SK-N-SH treated with all-trans-retinoic acid at 6 μM for 48 hours (cell line): Measurements from ENCODE around the gene PID1.
A peak's percentile ranks its signal among the peaks of the same experiment; 100 is the strongest.

Source experiments
- ATAC-seq: fragments of 200-7000 bp; cut with Tn5 transposase; 3 replicates; pipeline ENCODE4 v1.9.1; 2020; ENCODE audit warnings: mild to moderate bottlenecking, moderate library complexity
- ARNTL ChIP-seq: fragments of 450-650 bp; formaldehyde crosslinking; IDR thresholded peaks from 2 replicates; pipeline ENCODE4 v1.5.0; 2020; ENCODE audit warnings: low read depth, mild to moderate bottlenecking, moderate library complexity, borderline replicate concordance
- BACH2 ChIP-seq: fragments of 250-450 bp; sonication (Bioruptor Pico); IDR thresholded peaks from 2 replicates; pipeline ENCODE4 v1.9.0; 2021; ENCODE audit warnings: mild to moderate bottlenecking, borderline replicate concordance
- CREB5 ChIP-seq: fragments of 250-450 bp; sonication (Bioruptor Pico); IDR thresholded peaks from 2 replicates; pipeline ENCODE4 v1.5.1; 2020; ENCODE audit warnings: low read depth, mild to moderate bottlenecking, moderate library complexity
- CSDC2 ChIP-seq: fragments of 250-450 bp; sonication (Bioruptor Pico); IDR thresholded peaks from 2 replicates; pipeline ENCODE4 v1.5.0; 2020; ENCODE audit warnings: mild to moderate bottlenecking, moderate library complexity
- ESRRG ChIP-seq: fragments of 250-450 bp; sonication (Bioruptor Pico); IDR thresholded peaks from 2 replicates; pipeline ENCODE4 v1.6.1; 2021; ENCODE audit warnings: mild to moderate bottlenecking
- GLIS3 ChIP-seq: fragments of 250-450 bp; sonication (Bioruptor Pico); IDR thresholded peaks from 2 replicates; pipeline ENCODE4 v1.5.0; 2020; ENCODE audit warnings: mild to moderate bottlenecking, moderate library complexity
- ISL1 ChIP-seq: fragments of 250-450 bp; sonication (Bioruptor Pico); IDR thresholded peaks from 2 replicates; pipeline ENCODE4 v2.1.2; 2022; ENCODE audit warnings: mild to moderate bottlenecking, moderate library complexity
- OSR1 ChIP-seq: fragments of 250-450 bp; sonication (Bioruptor Pico); IDR thresholded peaks from 2 replicates; pipeline ENCODE4 v1.8.0; 2022; ENCODE audit warnings: moderate library complexity, mild to moderate bottlenecking, inconsistent platforms
- PATZ1 ChIP-seq: fragments of 250-450 bp; sonication (Bioruptor Pico); IDR thresholded peaks from 2 replicates; pipeline ENCODE4 v1.8.0; 2020; ENCODE audit warnings: mild to moderate bottlenecking, moderate library complexity, borderline replicate concordance
- POU6F1 ChIP-seq: fragments of 250-450 bp; sonication (Bioruptor Pico); IDR thresholded peaks from 2 replicates; pipeline ENCODE4 v1.8.0; 2021; ENCODE audit warnings: low read depth, mild to moderate bottlenecking, moderate library complexity, borderline replicate concordance
- PPARA ChIP-seq: fragments of 250-450 bp; sonication (Bioruptor Pico); IDR thresholded peaks from 2 replicates; pipeline ENCODE4 v1.5.0; 2020; ENCODE audit warnings: mild to moderate bottlenecking, borderline replicate concordance
- RARB ChIP-seq: fragments of 250-450 bp; sonication (Bioruptor Pico); IDR thresholded peaks from 2 replicates; pipeline ENCODE4 v1.8.0; 2021; ENCODE audit warnings: mild to moderate bottlenecking, moderate library complexity
- SNAI2 ChIP-seq: fragments of 250-450 bp; sonication (Bioruptor Pico); IDR thresholded peaks from 2 replicates; pipeline ENCODE4 v1.5.0; 2020; ENCODE audit warnings: mild to moderate bottlenecking, moderate library complexity
- TCF4 ChIP-seq: fragments of 250-450 bp; sonication (Bioruptor Pico); IDR thresholded peaks from 2 replicates; pipeline ENCODE4 v1.8.0; 2021; ENCODE audit warnings: mild to moderate bottlenecking, moderate library complexity, borderline replicate concordance
- TOX ChIP-seq: fragments of 250-450 bp; sonication (Bioruptor Pico); IDR thresholded peaks from 2 replicates; pipeline ENCODE4 v1.8.0; 2021; ENCODE audit warnings: mild to moderate bottlenecking, moderate library complexity, borderline replicate concordance
- TSHZ2 ChIP-seq: fragments of 250-450 bp; sonication (Bioruptor Pico); IDR thresholded peaks from 2 replicates; pipeline ENCODE4 v1.5.0; 2020; ENCODE audit warnings: mild to moderate bottlenecking, moderate library complexity
- ZFP3 ChIP-seq: fragments of 250-450 bp; sonication (Bioruptor Pico); IDR thresholded peaks from 2 replicates; pipeline ENCODE4 v1.5.0; 2020; ENCODE audit warnings: mild to moderate bottlenecking, moderate library complexity
- ZFP30 ChIP-seq: fragments of 450-650 bp; formaldehyde crosslinking; IDR thresholded peaks from 2 replicates; pipeline ENCODE4 v1.5.0; 2022; ENCODE audit warnings: mild to moderate bottlenecking, moderate library complexity
- ZNF8 ChIP-seq: fragments of 450-650 bp; formaldehyde crosslinking; IDR thresholded peaks from 2 replicates; pipeline ENCODE4 v1.5.0; 2020; ENCODE audit warnings: mild to moderate bottlenecking, moderate library complexity

The PID1 gene

GRCh38 chr2:228986961-228987360, 284.1 kb downstream of the PID1 start:
- no peak for ATAC-seq
- TF ChIP-seq ISL1 (CRISPR knock-in tag) (peak; percentile 76), RARB (CRISPR knock-in tag) (no peak)
- TF ChIP-seq, all 23 proteins: peak for 1

GRCh38 chr2:228983700-228984099, 287.4 kb downstream of the PID1 start:
- no peak for ATAC-seq
- no peak for TF ChIP-seq ZFP3 (CRISPR knock-in tag)
- no peak for TF ChIP-seq ZNF8 (CRISPR knock-in tag)
- no peak for TF ChIP-seq ESRRG (CRISPR knock-in tag)
- TF ChIP-seq PPARA (CRISPR knock-in tag) = no peak
- TF ChIP-seq TOX (CRISPR knock-in tag) = no peak
- TF ChIP-seq GLIS3 (CRISPR knock-in tag) = no peak
- no peak for TF ChIP-seq ZFP30 (CRISPR knock-in tag)
- no peak for TF ChIP-seq CSDC2 (CRISPR knock-in tag)
- no peak for TF ChIP-seq CREB5 (CRISPR knock-in tag)
- no peak for TF ChIP-seq SNAI2 (CRISPR knock-in tag)
- TF ChIP-seq ISL1 (CRISPR knock-in tag) = no peak
- no peak for TF ChIP-seq RARB (CRISPR knock-in tag)
- no peak for TF ChIP-seq TSHZ2 (CRISPR knock-in tag)
- TF ChIP-seq ARNTL (CRISPR knock-in tag) = no peak
- no peak for TF ChIP-seq POU6F1 (CRISPR knock-in tag)
- no peak for TF ChIP-seq BACH2 (CRISPR knock-in tag)

- ATAC-seq = no peak
These were observed 296.9 kb downstream of the PID1 start for GRCh38 chr2:228974169-228974568.

More at GRCh38 chr2:228974169-228974568, 296.9 kb downstream of the PID1 start:
- TF ChIP-seq ESRRG (CRISPR knock-in tag) (no peak), GLIS3 (CRISPR knock-in tag) (no peak), ZFP30 (CRISPR knock-in tag) (no peak), TSHZ2 (CRISPR knock-in tag) (no peak), TOX (CRISPR knock-in tag) (no peak), ARNTL (CRISPR knock-in tag) (no peak), TCF4 (no peak), ISL1 (CRISPR knock-in tag) (no peak), BACH2 (CRISPR knock-in tag) (no peak), OSR1 (no peak), CSDC2 (CRISPR knock-in tag) (no peak), PATZ1 (CRISPR knock-in tag) (no peak)
- TF ChIP-seq, all 23 proteins: peak for 0
